Colon (tissue), 2 donors: ENCODE data around the gene TBPL1.
"Not testable (repeated sequence)": the region's sequence is repeated elsewhere in the genome, so short reads cannot be mapped to it uniquely, and the experiment has no call there.

Experiments
- FAIRE-seq: peaks from 2 replicates; lab custom pipeline; 2012; peaks lifted over from hg19 to GRCh38; lab: Jason Lieb, UNC
- donor health status: control.
- donor health status: control.

The TBPL1 gene

DNA sequence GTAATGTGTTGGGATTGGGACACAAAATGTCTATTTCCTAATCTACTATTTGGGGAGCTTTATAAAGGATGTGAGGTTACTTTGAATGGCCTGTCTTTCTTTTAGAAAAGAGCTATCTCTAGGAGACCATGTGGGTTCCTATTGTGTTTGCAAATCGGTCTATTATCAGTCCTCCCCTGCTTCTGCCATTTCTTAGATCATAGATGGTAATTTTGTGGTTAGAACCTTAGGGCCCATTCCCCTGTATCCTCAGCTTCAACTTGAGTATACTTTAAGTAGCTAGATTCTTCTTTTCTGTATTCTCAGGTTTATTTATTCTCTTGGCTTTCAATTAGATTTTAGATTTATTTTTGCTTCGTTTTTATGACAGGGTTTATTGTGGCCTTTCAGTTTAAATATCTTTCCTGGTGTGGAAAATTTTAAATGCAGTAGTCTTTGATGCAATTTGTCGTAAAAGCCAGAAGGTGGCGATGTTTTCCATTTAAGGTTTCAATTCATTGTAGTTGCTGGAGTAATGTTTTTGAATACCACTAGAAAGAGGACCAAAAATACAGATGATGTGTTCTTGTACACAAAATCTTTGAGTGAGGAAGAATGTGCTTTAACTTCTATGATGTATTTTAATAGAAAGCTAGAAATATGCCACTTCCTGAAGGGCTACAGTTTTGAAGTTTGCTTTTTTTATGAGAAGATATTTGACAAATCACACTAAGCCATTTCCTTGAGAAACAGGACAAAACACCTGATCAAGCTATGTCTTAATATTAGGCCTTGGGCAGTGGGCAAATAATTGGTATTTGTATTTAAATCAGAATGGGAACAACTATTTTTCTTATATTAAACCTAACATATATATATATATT is 20.3 kb downstream of the TBPL1 start:
- peak; percentile 80 for FAIRE-seq

DNA sequence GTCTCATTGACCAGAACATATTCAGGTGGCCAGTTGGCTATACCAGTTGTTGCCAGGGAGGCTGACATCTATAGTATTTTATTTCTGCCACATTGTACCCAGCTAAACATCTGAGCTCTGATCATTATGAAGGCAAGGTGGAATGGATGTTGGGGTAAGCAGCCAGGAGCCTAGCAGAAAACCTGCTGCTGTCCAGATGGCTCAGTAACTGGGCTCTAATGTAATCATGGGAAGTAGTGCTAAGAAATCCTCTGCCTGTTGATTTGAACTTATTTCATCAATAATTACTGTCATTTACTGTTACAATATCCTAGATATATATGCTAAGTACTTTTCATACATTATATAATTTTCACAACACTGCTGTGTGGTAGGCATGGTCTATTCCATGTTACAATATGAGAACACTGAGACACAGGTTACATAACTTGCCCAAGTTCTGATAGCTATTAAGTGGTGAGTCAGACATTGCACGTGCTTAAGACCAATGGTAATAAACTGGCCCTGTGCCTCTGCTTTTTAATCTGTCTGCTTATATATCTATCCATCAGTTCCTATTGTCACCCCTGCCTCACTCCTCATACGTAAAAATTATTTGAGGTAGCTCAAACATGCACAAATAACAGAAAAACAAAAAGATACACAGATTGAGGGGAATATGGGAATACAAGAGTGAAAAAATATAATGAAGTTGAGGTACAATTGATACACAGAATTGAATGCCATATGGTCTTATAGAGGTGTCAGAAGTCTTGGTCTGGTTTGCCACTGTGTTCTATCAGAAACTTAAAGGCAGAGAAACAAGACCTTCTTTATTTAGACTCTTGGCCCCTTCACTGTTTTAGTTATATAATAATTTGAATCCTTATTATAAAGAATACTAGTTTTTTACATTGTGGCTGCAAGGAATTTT is 25.2 kb downstream of the TBPL1 start:
- no peak for FAIRE-seq

DNA sequence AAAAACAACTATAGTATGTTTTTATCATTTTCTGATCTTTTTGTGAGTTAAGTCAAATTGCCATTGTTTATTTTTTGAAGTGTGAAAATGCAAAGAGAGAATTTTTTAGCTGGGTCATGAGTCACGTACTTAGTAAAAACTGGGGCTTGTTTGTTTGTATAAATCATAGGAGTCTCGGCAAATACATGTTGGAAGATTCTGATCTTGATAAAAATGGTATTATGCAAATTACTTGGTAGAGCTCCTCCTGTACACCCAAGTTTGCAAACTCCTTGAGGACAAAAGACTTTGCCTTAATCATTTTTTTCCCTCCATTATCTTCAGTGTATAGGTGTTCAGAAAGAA is 25.8 kb downstream of the TBPL1 start:
- FAIRE-seq, result no peak

GRCh38 chr6:133979269-133979963 is 26.4 kb downstream of the TBPL1 start:
- FAIRE-seq, result not testable (repeated sequence)

DNA sequence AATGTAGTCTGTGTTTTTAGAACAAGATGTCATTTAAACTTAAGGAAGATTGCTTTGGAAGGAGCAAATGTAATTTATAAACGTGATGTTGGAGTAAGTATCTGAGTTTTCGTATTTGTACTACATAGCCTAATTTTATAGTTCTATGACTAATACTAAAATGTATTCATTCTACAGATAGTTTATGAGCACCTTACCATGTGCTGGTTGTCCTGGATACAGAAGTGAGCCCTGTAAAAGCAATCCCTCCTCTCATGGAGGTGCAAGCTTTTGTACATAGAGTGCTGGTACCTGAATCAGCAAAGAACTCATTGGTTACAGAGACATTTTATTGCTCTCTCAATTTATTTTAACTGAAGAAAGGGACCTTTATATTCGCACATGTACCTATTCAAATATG is 27.1 kb downstream of the TBPL1 start:
- FAIRE-seq, result no peak

DNA sequence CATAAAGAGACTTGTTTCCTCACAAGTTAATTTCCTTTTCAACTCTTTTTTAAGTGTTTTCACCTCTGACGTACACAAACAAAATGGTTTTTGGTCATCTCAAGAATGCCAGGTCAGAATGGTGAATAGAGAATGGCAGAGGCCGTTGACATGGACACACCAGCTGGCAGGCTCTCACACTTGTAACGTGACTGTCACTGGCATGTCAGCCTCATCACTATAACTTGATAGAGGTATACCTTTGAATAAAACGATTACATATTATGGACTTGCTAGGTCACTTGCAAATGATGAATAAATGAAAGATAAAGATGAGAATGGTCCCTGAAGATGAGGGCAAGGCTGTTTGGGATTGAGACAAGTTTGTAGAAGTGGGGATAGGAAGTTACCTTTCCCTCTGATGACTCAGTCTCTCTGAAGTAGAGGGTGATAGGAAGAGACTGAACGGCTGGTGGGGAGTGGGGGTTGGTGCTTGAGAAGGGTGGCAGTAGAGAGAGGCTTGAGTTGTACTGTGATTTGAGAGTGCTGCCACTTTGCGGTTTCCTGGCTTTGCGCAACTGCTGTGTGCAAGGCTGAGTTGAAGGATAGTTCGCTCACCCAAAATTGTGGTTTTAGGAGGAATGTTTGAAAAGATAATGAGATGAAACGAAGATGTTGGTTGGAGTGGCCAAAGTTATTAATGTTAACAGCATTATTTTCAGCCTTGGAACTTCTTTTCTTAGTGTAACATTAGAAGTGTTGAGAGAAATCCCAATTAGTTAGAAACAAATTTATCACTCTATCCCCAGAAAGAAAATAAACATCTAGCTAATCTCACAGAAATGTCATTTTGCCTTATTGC is 30.3 kb downstream of the TBPL1 start:
- FAIRE-seq, result no peak

GRCh38 chr6:133985970-133986369 is 32.9 kb downstream of the TBPL1 start:
- no peak for FAIRE-seq

DNA sequence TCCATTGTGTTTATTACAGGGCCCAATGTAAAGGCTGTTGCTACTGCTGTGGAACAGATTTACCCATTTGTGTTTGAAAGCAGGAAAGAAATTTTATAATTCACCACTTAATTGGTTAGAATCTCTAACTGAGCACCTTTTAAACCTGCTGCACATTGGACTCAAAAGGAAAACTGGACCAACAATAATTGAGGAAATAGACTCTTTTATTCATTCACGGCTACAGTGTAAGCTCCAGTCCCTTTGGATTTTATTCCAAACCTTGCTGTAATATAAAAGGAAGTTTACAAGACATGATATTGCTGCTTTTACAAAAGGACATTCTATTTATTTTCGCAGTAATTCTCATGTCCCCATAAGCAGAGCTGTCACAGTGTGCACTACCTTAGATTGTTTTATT is 33.9 kb downstream of the TBPL1 start:
- FAIRE-seq, result peak; percentile 72

DNA sequence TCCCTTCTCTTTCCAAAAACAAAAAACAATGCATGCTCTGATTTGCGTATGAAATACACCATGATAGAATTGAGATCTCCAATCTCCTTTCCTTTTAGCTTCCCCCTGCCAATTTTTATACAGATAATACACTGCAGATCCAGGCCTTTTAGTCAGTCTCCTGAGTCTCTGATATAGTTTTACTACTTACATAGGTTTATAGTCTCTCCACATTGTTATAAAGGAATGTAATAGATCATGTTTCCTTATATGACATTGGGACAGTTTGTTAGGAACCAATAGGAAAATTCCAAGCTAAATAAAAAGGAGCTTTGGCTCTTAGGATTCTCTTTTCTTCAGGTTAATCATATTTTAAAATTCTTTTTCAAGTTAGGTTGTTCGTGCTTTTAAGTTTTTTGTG is 36.5 kb downstream of the TBPL1 start:
- no peak for FAIRE-seq

DNA sequence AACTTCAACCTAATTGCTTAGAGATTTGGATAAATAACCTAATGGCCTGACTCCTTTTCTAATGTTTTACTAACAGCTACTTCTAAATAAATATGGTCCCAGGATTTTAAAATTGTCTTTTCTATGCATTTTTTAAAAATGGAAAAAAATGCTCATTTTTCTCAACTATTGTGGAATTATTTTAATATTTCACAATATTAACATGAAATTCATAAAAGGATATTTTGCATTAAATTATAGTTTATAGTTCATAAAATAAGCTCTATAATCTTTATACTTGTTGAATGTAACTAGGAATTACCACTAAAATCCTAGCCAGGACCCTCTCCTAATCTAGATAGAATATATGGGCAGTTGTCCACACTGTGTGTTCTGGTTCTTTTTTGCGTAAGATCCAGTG is 37.3 kb downstream of the TBPL1 start:
- FAIRE-seq, result no peak

- FAIRE-seq, result no peak
Observed at GRCh38 chr6:133991096-133991593, 38.1 kb downstream of the TBPL1 start.

DNA sequence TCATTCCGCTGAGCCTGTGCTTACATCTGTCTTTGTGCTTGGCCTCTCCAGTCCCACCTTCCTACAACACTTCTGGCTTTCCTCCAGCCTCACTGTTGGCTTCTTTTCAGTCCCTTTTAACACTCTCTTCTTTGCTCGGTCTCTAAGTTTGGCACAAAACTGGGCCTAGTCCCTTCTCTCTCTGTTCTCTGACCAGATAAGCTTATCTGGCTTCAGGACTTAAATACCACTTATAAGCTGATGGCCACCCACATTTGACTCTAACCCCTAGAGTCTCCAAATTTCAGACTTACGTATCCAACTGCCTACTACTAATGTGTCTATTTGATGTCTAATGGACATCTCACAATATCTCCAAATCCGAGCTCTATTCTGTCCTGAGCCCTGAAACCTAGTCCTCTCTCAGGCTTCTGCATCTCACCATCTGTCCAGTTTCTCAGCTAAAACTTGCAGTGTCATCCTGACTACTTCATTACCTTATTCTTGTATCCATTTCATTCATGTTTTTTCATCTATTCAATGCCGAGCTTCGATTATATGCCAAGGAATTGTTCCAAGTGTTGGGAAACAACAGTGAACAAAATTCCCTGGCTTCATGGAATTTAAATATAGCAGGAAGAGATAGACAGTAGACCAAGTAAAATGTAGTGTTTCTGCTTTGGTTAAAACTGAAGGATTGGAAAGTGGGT is 40.1 kb downstream of the TBPL1 start:
- FAIRE-seq, result no peak

DNA sequence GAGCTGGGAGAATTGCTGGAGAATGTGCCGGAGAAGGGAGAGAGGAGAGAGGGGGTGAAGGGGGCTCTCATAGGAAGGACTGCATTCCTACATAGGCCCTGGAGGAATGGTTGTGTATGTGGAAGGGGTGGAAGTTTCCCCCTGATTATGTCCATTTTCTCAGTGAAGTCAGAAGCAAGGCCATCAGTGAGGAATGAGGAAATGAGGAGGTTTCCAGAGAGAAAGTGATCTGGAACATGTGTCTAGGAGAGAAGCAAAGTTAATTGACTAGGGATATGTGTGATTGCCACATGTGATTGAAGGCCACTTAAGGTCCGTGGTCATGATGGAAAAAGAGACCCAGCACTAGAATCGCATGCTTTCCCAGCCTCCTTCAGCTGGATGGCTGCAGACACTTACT is 42.3 kb downstream of the TBPL1 start:
- no peak for FAIRE-seq

GRCh38 chr6:133995758-133996157 is 42.7 kb downstream of the TBPL1 start:
- FAIRE-seq, result no peak

DNA sequence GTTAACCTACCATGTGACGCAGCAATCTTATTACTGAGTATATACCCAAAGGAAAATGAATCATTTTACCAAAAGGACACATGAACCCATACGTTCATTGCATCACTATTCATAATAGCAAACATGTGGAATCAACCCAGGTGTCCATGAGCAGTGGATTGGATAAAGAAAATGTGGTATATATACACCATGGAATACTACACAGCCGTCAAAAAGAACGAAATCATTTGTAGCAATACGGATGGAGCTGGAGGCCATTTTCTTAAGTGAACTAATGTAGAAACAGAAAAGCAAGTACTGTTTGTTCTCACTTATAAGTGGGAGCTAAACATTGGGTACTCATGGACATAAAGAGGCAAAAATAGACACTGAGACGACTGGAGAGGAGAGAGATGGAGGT is 44.2 kb downstream of the TBPL1 start:
- no peak for FAIRE-seq

DNA sequence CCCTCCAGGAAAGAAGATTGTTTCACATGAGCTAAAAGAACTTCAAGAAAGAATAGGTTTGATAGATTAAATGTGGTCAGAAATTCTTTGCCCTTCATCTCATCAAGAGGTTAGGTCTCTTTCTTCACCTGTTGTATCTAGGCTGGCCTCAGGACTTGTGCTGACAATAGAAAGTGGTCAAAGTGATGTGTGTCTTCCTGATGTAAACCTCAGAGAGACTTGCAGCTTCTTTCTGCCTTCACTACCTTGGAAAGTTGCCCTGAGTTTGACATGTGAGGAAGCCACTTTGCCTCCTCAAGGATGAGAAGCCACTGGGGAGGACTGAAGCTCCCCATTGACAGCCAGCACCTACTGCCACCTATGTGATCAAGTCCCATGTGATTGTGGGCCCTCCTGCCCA is 46.3 kb downstream of the TBPL1 start:
- no peak for FAIRE-seq

- no peak for FAIRE-seq
Observed at GRCh38 chr6:134000443-134000842, 47.4 kb downstream of the TBPL1 start.

DNA sequence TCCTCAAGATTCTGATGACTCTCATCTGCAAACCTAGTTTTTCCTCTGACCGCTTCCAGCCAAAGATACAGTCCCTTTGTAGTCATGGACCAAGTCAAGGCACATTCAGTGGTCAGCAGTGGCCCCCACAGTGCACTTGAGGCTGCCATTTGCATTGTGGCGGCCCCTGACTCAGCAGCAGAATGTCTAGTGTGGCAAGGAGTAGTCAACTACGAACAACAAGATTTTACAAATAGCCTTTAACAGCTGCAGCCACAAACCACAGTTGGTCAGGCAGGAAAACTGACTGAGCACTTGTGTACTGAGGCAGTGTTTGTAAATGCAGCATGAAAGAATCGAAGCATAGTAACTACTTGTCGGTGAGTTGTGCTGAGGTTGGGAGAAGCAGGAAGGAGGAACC is 49.8 kb downstream of the TBPL1 start:
- no peak for FAIRE-seq

DNA sequence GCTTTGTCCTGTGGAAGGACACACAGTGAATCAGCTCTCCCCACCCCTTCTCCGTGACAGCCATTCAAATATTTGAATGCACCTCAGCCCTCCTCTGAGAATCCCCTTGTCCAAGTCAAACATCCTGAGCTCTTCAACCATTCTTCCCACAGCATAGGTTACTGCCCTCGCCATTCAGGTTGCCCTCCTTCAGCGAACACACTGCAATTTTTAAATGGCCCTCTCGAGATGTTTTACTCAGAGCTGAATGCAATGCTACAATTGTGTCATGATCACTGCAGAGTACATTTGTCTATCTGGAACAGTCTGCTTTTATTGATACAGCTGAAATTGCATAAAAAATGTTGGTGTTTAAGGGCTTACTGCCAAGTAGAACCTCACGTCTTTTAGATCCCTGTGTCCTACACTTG is 50.5 kb downstream of the TBPL1 start:
- FAIRE-seq, result no peak

DNA sequence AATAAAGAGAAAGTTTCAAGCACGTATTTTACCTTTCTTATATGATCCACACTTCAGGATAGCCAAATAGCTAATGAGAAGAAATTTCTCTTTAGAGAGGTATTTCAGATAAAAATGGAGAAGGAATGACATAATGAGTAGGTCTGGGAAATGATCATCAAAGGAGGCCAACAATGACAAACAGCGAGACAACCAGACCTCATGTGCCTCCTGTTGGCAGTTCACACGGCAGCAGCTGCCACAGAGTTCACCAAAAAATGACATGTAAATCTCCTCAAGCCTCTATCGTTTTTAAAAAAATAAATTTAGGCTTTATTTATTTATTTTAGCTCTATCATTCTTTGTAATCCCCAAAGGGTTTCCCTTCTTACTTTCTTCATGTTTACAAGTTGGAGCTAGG is 51.7 kb downstream of the TBPL1 start:
- FAIRE-seq, result no peak

GRCh38 chr6:134005800-134006199 is 52.8 kb downstream of the TBPL1 start:
- no peak for FAIRE-seq
